Measurements from ENCODE around the gene TCL1A.

- no peak for TF ChIP-seq CTCF (IDR thresholded peaks at IDR 0.05; ENCODE audit: borderline replicate concordance, extremely low read depth, low read length, poor library complexity, severe bottlenecking)
- TF ChIP-seq EZH2 (IDR thresholded peaks at IDR 0.05; ENCODE audit: borderline replicate concordance, low read depth, low read length, severe bottlenecking): no peak
Observed at GRCh38 chr14:95705518-95705917, 8.4 kb downstream of the TCL1A start.
